Neural progenitor cell (in vitro differentiated cells): ENCODE measurements around the gene BAIAP2. TPM values are rescaled to one million over a fixed set of nuclear protein-coding genes. Genes with fewer than 3 reads are reported as not detected.

Experiments
- DNase-seq: peaks from one replicate; pipeline ENCODE4 v3.0.0-alpha.2; 2016; ENCODE audit warnings: low spot score
- H2AFZ ChIP-seq: fragments of 200-600 bp; sonication (generic); replicated peaks from 2 replicates; pipeline ENCODE4 v1.6.1; 2016; ENCODE audit warnings: antibody characterized with exemption
- H3F3A ChIP-seq: fragments of 200-600 bp; sonication (generic); 2 replicates; pipeline ENCODE4 v1.6.1; 2016; ENCODE audit warnings: antibody characterized with exemption, low read depth
- H3K27ac ChIP-seq: fragments of 200-600 bp; sonication (generic); 2 replicates; pipeline ENCODE4 v1.5.1; 2016; ENCODE audit warnings: mild to moderate bottlenecking
- H3K27me3 ChIP-seq: fragments of 200-600 bp; sonication (generic); 2 replicates; pipeline ENCODE4 v1.6.1; 2016; ENCODE audit warnings: mild to moderate bottlenecking, moderate library complexity
- H3K36me3 ChIP-seq: fragments of 200-600 bp; sonication (generic); 2 replicates; pipeline ENCODE4 v1.5.1; 2016
- H3K4me1 ChIP-seq: fragments of 200-600 bp; sonication (generic); 2 replicates; pipeline ENCODE4 v1.6.1; 2016; ENCODE audit warnings: mixed run types
- H3K4me2 ChIP-seq: fragments of 200-600 bp; sonication (generic); 2 replicates; pipeline ENCODE4 v1.6.1; 2016
- H3K4me3 ChIP-seq: fragments of 200-600 bp; sonication (generic); 2 replicates; pipeline ENCODE4 v1.5.1; 2016
- H3K79me2 ChIP-seq: fragments of 200-600 bp; sonication (generic); 2 replicates; pipeline ENCODE4 v1.6.1; 2016; ENCODE audit warnings: low read depth
- H3K9ac ChIP-seq: fragments of 200-600 bp; sonication (generic); 2 replicates; pipeline ENCODE4 v1.6.1; 2016
- H3K9me3 ChIP-seq: fragments of 200-600 bp; sonication (generic); 2 replicates; pipeline ENCODE4 v1.5.1; 2016; ENCODE audit warnings: low read depth
- H4K20me1 ChIP-seq: fragments of 200-600 bp; sonication (generic); 2 replicates; pipeline ENCODE4 v1.6.1; 2016; ENCODE audit warnings: low read depth
- H3K27ac Mint-ChIP-seq: 3 replicates; pipeline ENCODE4 v1.8.0; 2021; ENCODE audit warnings: mixed read lengths
- H3K27me3 Mint-ChIP-seq: 2 replicates; pipeline ENCODE4 v1.8.0; 2022; ENCODE audit warnings: low read depth, mild to moderate bottlenecking, inconsistent platforms, moderate library complexity, mixed read lengths; ENCODE audit not compliant: insufficient read depth
- H3K36me3 Mint-ChIP-seq: 3 replicates; pipeline ENCODE4 v1.8.0; 2021; ENCODE audit warnings: mixed read lengths
- H3K4me1 Mint-ChIP-seq: 3 replicates; pipeline ENCODE4 v1.8.0; 2021; ENCODE audit warnings: mixed read lengths
- H3K4me3 Mint-ChIP-seq: 3 replicates; pipeline ENCODE4 v1.8.0; 2021; ENCODE audit warnings: mild to moderate bottlenecking, moderate library complexity, mixed read lengths
- H3K9me3 Mint-ChIP-seq: 3 replicates; pipeline ENCODE4 v1.8.0; 2020; ENCODE audit warnings: mixed read lengths
- EZH2 ChIP-seq: fragments of 200-600 bp; sonication (generic); IDR thresholded peaks from 2 replicates; pipeline ENCODE4 v1.6.1; 2017; ENCODE audit warnings: antibody characterized with exemption, mild to moderate bottlenecking, moderate library complexity
- EZH2phosphoT487 ChIP-seq: fragments of 200-600 bp; sonication (generic); IDR thresholded peaks from 2 replicates; pipeline ENCODE4 v1.6.1; 2017; ENCODE audit warnings: antibody characterized with exemption
- total RNA-seq: library from RNA; depleted of rRNA; stranded (reverse); fragments of >200 nt; gene quantifications from 2 replicates; pipeline ENCODE4 v1.2.3, GENCODE V29; 2015; ENCODE audit warnings: low replicate concordance
- TF ChIP-seq, protein P1 (sequence below): fragments of 200-600 bp; sonication (generic); IDR thresholded peaks from 2 replicates; pipeline ENCODE4 v1.5.1; 2017; ENCODE audit warnings: antibody characterized with exemption, mild to moderate bottlenecking

The BAIAP2 gene
- total RNA-seq, 1 donor from 2014 or later, result 15.6 TPM

GRCh38 chr17:81039096-81039495 lies 4.1 kb downstream of the BAIAP2 start:
- Histone ChIP-seq H3K79me2 (peaks cover 66% of the 10 kb centered on the region), H3K36me3 (no peaks in the 10 kb centered on the region), H2AFZ (no peak overlapping the region), H4K20me1 (peaks cover 67% of the 10 kb centered on the region), H3K27me3 (peaks cover 14% of the 10 kb centered on the region), H3K9me3 (no peaks in the 10 kb centered on the region), H3K27ac (no peak overlapping the region), H3F3A (no peaks in the 10 kb centered on the region), H3K4me3 (no peak overlapping the region), H3K4me1 (peaks cover 21% of the 10 kb centered on the region), H3K4me2 (no peak overlapping the region), H3K9ac (no peak overlapping the region)
- Mint-ChIP-seq H3K4me1 (peaks cover 61% of the 10 kb centered on the region), H3K27me3 (peaks cover 6% of the 10 kb centered on the region), H3K9me3 (no peaks in the 10 kb centered on the region), H3K36me3 (peaks cover 13% of the 10 kb centered on the region), H3K27ac (peak overlapping the region; percentile 69), H3K4me3 (no peak overlapping the region)
- DNase-seq, result no peak
- TF ChIP-seq EZH2 (no peak), EZH2phosphoT487 (no peak)
- TF ChIP-seq, protein P1, sequence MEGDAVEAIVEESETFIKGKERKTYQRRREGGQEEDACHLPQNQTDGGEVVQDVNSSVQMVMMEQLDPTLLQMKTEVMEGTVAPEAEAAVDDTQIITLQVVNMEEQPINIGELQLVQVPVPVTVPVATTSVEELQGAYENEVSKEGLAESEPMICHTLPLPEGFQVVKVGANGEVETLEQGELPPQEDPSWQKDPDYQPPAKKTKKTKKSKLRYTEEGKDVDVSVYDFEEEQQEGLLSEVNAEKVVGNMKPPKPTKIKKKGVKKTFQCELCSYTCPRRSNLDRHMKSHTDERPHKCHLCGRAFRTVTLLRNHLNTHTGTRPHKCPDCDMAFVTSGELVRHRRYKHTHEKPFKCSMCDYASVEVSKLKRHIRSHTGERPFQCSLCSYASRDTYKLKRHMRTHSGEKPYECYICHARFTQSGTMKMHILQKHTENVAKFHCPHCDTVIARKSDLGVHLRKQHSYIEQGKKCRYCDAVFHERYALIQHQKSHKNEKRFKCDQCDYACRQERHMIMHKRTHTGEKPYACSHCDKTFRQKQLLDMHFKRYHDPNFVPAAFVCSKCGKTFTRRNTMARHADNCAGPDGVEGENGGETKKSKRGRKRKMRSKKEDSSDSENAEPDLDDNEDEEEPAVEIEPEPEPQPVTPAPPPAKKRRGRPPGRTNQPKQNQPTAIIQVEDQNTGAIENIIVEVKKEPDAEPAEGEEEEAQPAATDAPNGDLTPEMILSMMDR, result no peak

DNA sequence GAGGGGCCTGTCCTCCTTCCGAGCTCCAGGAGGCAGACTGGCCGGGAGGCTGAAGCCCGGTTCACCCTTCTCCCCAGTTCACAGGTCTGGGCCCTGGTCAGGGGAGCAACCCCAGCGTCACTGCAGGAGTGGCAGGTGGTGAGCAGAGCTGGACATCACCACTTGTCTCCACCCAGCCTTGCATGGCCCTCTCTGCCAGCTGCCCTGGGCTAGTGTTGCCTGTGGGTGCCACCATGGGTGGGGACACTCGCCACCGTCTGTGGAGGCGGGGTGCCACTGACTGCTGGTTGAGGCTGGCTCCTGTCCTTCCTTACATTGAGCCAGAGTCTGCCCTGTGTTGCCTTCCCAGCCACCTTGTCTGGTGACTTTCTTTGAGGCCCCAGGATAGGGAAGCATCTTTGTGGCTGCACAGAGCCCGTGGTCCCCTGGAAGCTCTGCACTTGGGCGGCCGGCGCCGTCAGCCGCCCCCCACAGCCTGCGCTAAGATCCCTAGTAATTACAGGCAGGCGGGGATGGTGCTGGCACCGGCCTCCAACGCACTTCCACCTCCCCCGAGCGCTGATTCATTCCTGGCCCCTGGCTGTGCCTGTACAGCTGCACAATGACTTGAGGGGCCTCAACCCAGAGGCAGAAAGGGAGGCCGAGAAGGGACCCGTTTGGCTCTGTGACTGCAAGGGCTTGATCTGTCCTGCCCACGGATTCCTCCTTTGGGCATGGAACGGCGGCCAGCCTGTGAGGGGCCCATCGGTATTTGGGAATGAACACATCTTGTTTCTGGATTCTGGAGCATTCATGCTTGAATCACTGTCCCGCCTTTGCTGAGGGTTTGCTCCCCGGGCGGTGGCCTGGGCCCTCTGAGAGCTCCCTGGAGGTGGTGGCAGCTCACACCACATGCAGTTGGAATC lies 5.2 kb downstream of the BAIAP2 start:
- no peak overlapping the region for H3K9ac ChIP-seq
- Mint-ChIP-seq H3K4me1 (peaks cover 68% of the 10 kb centered on the region), H3K27me3 (peaks cover 8% of the 10 kb centered on the region), H3K4me3 (no peak overlapping the region), H3K27ac (peak overlapping the region; percentile 78), H3K36me3 (peaks cover 18% of the 10 kb centered on the region), H3K9me3 (no peaks in the 10 kb centered on the region)
- DNase-seq, result no peak
- peaks cover 68% of the 10 kb centered on the region for H3K79me2 ChIP-seq
- no peak overlapping the region for H2AFZ ChIP-seq
- peaks cover 14% of the 10 kb centered on the region for H3K27me3 ChIP-seq
- H3K4me3 ChIP-seq, result no peak overlapping the region
- H3K4me1 ChIP-seq, result peaks cover 24% of the 10 kb centered on the region
- no peaks in the 10 kb centered on the region for H3K36me3 ChIP-seq
- H3K4me2 ChIP-seq, result peak overlapping the region; percentile 12
- no peak overlapping the region for H3K27ac ChIP-seq
- no peaks in the 10 kb centered on the region for H3K9me3 ChIP-seq
- no peak for TF ChIP-seq EZH2
- TF ChIP-seq EZH2phosphoT487, result no peak
- TF ChIP-seq, protein P1, result no peak
- H3F3A ChIP-seq, result no peaks in the 10 kb centered on the region
- peaks cover 77% of the 10 kb centered on the region for H4K20me1 ChIP-seq

- Histone ChIP-seq H2AFZ (no peak overlapping the region), H3K4me3 (no peak overlapping the region), H3K27ac (no peak overlapping the region), H3K79me2 (peaks cover 73% of the 10 kb centered on the region), H3K36me3 (no peaks in the 10 kb centered on the region), H3K9me3 (no peaks in the 10 kb centered on the region), H3K4me2 (no peak overlapping the region), H4K20me1 (peaks cover 77% of the 10 kb centered on the region), H3K27me3 (peaks cover 11% of the 10 kb centered on the region), H3K4me1 (peaks cover 22% of the 10 kb centered on the region), H3K9ac (no peak overlapping the region), H3F3A (no peaks in the 10 kb centered on the region)
- DNase-seq, result peak; percentile 52
- no peaks in the 10 kb centered on the region for H3K9me3 Mint-ChIP-seq
- H3K4me3 Mint-ChIP-seq, result no peak overlapping the region
- H3K36me3 Mint-ChIP-seq, result peaks cover 18% of the 10 kb centered on the region
- peaks cover 66% of the 10 kb centered on the region for H3K4me1 Mint-ChIP-seq
- no peak overlapping the region for H3K27ac Mint-ChIP-seq
- TF ChIP-seq EZH2, result no peak
- TF ChIP-seq, protein P1, result peak; percentile 52
- H3K27me3 Mint-ChIP-seq, result peaks cover 8% of the 10 kb centered on the region
Observed at GRCh38 chr17:81040791-81041337, 5.9 kb downstream of the BAIAP2 start.
